OCI-LY7 (cell line): ENCODE results near the gene RTEL1. TPM values are rescaled to one million over a fixed set of nuclear protein-coding genes. Genes with fewer than 3 reads are reported as not detected.
"Not testable (repeated sequence)": the region's sequence is repeated elsewhere in the genome, so short reads cannot be mapped to it uniquely, and the experiment has no call there.

Experiments used
- BruUV-seq: library from RNA; stranded (reverse); fragments of 400-500 nt; replicated peaks from 2 replicates; lab custom pipeline; 2021; lab: Mats Ljungman, UMichigan
- CTCF ChIA-PET: fragments of 300-600 bp; sonication (Branson Sonifier 250); formaldehyde crosslinking; loops from one replicate; lab custom pipeline; 2022; ENCODE audit warnings: antibody characterized with exemption; ENCODE audit not compliant: unreplicated experiment; lab: Charles Lee
- POLR2A ChIA-PET: fragments of 300-600 bp; sonication (Branson Sonifier 250); formaldehyde crosslinking; loops from one replicate; lab custom pipeline; 2022; ENCODE audit warnings: antibody characterized with exemption; lab: Charles Lee
- DNase-seq: peaks from one replicate; pipeline ENCODE4 v3.0.0-alpha.2; 2015; ENCODE audit warnings: low spot score
- H2AFZ ChIP-seq: fragments of 200-600 bp; sonication (generic), shearing (Covaris generic); 2 replicates; pipeline ENCODE4 v1.6.1; 2014; ENCODE audit warnings: mild to moderate bottlenecking, antibody characterized with exemption, low read length, moderate library complexity
- H3K27ac ChIP-seq: fragments of 200-600 bp; sonication (generic); 2 replicates; pipeline ENCODE4 v1.5.1; 2014; ENCODE audit warnings: mixed run types, low read depth, mild to moderate bottlenecking, moderate library complexity, low read length, inconsistent platforms; ENCODE audit not compliant: poor library complexity, severe bottlenecking
- H3K36me3 ChIP-seq: fragments of 200-600 bp; sonication (generic); 2 replicates; pipeline ENCODE4 v1.6.1; 2014; ENCODE audit warnings: mild to moderate bottlenecking, antibody characterized with exemption, low read length, moderate library complexity, mixed read lengths; ENCODE audit not compliant: insufficient read depth
- H3K4me1 ChIP-seq: fragments of 200-600 bp; sonication (generic); 2 replicates; pipeline ENCODE4 v1.5.1; 2014; ENCODE audit warnings: mild to moderate bottlenecking, low read length; ENCODE audit not compliant: insufficient read depth, poor library complexity, severe bottlenecking
- H3K4me2 ChIP-seq: fragments of 200-600 bp; sonication (generic); 2 replicates; pipeline ENCODE4 v1.6.1; 2014; ENCODE audit warnings: mild to moderate bottlenecking, low read length
- H3K4me3 ChIP-seq: fragments of 200-600 bp; sonication (generic); 2 replicates; pipeline ENCODE4 v1.5.1; 2014; ENCODE audit warnings: mild to moderate bottlenecking, low read depth, low read length; ENCODE audit not compliant: poor library complexity, severe bottlenecking
- H3K79me2 ChIP-seq: fragments of 200-600 bp; sonication (generic); 2 replicates; pipeline ENCODE4 v1.6.1; 2016; ENCODE audit warnings: low read depth, mild to moderate bottlenecking, low read length, moderate library complexity, mixed read lengths; ENCODE audit not compliant: insufficient read depth
- H3K9me2 ChIP-seq: fragments of 200-600 bp; sonication (generic); 2 replicates; pipeline ENCODE4 v1.6.1; 2016; ENCODE audit warnings: mild to moderate bottlenecking, low read length, mixed read lengths; ENCODE audit not compliant: insufficient read depth
- H3K9me3 ChIP-seq: fragments of 200-600 bp; sonication (generic); 2 replicates; pipeline ENCODE4 v1.6.1; 2014; ENCODE audit warnings: mild to moderate bottlenecking, mixed run types, low read length, mixed read lengths
- H4K20me1 ChIP-seq: fragments of 200-600 bp; sonication (generic); 2 replicates; pipeline ENCODE4 v1.6.1; 2014; ENCODE audit warnings: mild to moderate bottlenecking, antibody characterized with exemption, low read length, moderate library complexity, mixed read lengths; ENCODE audit not compliant: insufficient read depth
- EZH2phosphoT487 ChIP-seq: fragments of 200-600 bp; sonication (generic); IDR thresholded peaks from 2 replicates; pipeline ENCODE4 v1.6.1; 2018; ENCODE audit warnings: low read depth, borderline replicate concordance, mild to moderate bottlenecking, mixed run types, antibody characterized with exemption, low read length, moderate library complexity, mixed read lengths
- intact Hi-C: fragments of 100-400 bp; cut with micrococcal nuclease; formaldehyde crosslinking; loops from one replicate; pipeline ENCODE4 v1.10.0; 2022; ENCODE audit not compliant: unreplicated experiment
- total RNA-seq, 2 experiments: library from RNA; depleted of rRNA in 1 of 2; stranded (reverse); fragments of >200 nt in 1 of 2; shearing (Covaris generic) in 1 of 2; gene quantifications; 2 replicates each; pipeline ENCODE4 v1.2.3, GENCODE V29; 2014 to 2022
- TF ChIP-seq, protein P1 (sequence below): fragments of 200-600 bp; sonication (generic); conservative IDR thresholded peaks from 2 replicates; pipeline ENCODE4 v1.5.1; 2014; ENCODE audit warnings: mild to moderate bottlenecking, antibody characterized with exemption, low read length, moderate library complexity, mixed read lengths

Gene RTEL1
- total RNA-seq, 2 experiments from 2014 or later: 22.5 to 47.2 TPM

DNA sequence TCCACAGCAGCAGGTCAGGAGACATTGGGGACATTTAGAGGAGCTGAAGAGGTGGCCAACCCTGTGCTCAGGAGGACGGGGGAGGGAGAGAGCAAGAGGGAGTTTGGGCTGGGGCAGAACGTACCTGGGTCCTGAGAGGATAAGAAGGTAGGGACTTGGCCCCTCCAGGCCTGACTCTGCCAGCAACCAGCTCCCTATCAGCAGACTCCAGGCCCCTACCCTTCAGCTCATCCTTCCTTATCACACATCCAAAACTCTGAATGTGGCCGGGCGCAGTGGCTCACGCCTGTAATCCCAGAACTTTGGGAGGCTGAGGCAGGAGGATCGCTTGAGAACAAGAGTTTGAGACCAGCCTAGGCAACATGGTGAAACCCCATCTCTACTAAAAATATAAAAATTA lies 9.9 kb upstream of the RTEL1 start:
- intact Hi-C loops: no loop called here
- no peak for DNase-seq
- Histone ChIP-seq H3K9me3 (no peaks in the 10 kb centered on the region), H3K79me2 (no peaks in the 10 kb centered on the region), H4K20me1 (no peaks in the 10 kb centered on the region), H3K4me1 (peaks cover 7% of the 10 kb centered on the region), H3K4me3 (no peak overlapping the region), H3K27ac (no peak overlapping the region), H3K4me2 (no peak overlapping the region), H2AFZ (no peak overlapping the region), H3K9me2 (no peaks in the 10 kb centered on the region), H3K36me3 (no peaks in the 10 kb centered on the region)
- ChIA-PET CTCF (no interaction called here), POLR2A (interaction anchor here (1.1 kb wide), 1 partner anchor 54 kb away, joined by 3 read pairs; no protein-coding TSS in a partner anchor)
- no TSS peak for BruUV-seq
- TF ChIP-seq, protein P1, sequence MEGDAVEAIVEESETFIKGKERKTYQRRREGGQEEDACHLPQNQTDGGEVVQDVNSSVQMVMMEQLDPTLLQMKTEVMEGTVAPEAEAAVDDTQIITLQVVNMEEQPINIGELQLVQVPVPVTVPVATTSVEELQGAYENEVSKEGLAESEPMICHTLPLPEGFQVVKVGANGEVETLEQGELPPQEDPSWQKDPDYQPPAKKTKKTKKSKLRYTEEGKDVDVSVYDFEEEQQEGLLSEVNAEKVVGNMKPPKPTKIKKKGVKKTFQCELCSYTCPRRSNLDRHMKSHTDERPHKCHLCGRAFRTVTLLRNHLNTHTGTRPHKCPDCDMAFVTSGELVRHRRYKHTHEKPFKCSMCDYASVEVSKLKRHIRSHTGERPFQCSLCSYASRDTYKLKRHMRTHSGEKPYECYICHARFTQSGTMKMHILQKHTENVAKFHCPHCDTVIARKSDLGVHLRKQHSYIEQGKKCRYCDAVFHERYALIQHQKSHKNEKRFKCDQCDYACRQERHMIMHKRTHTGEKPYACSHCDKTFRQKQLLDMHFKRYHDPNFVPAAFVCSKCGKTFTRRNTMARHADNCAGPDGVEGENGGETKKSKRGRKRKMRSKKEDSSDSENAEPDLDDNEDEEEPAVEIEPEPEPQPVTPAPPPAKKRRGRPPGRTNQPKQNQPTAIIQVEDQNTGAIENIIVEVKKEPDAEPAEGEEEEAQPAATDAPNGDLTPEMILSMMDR: no peak
- no peak for TF ChIP-seq EZH2phosphoT487

DNA sequence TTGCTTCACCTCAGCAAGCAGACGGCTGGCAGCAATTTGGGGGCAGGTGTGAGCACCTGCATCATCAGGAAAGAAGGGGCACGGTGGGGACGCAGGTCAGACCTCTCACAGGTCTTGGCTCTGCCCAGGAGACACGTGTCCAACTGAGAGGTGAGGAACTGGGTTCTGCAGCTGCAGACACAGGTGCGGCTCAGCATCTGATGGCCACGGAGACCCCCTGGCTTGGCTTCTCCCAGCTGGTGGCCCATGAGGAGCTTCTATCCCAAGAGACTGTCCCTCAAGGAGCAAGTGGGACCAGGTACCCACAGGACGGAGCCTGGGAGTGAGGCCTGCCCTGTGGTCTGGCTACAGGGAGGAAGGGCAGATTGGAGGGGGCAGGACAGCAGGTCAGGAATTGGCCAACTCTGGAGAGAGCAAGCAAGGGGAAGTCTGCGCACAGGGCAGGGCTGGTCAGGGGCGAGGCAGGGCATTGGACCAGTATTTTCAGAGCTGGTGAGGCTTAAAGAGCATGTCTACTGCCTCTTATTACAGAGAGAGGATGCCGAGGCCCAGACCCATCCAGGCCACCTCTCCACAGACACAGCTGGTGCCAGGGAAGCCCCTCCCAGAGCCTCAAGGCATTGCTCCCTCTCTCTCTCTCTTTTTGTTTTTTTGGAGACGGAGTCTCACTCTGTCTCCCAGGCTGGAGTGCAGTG lies 9.1 kb upstream of the RTEL1 start:
- Histone ChIP-seq H4K20me1 (no peaks in the 10 kb centered on the region), H3K36me3 (no peaks in the 10 kb centered on the region), H3K9me2 (no peaks in the 10 kb centered on the region), H2AFZ (no peak overlapping the region), H3K4me3 (no peak overlapping the region), H3K79me2 (no peaks in the 10 kb centered on the region), H3K9me3 (no peaks in the 10 kb centered on the region), H3K4me2 (no peak overlapping the region), H3K27ac (no peak overlapping the region), H3K4me1 (peaks cover 7% of the 10 kb centered on the region)
- no TSS peak for BruUV-seq
- intact Hi-C loops: no loop called here
- DNase-seq: no peak
- ChIA-PET CTCF (no interaction called here), POLR2A (no interaction called here)
- TF ChIP-seq, protein P1: no peak
- no peak for TF ChIP-seq EZH2phosphoT487

DNA sequence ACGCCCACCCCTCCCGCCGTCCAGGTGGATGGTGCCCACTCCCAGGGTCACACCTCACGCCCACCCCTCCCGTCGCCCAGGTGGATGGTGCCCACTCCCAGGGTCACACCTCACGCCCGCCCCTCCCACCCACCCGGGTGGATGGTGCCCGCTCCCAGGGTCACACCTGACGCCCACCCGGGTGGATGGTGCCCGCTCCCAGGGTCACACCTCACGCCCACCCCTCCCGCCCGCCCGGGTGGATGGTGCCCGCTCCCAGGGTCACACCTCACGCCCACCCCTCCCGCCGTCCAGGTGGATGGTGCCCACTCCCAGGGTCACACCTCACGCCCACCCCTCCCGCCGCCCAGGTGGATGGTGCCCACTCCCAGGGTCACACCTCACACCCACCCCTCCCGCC lies 7.6 kb upstream of the RTEL1 start:
- H4K20me1 ChIP-seq, H3K9me3 ChIP-seq, H3K27ac ChIP-seq, H3K4me1 ChIP-seq, H3K4me2 ChIP-seq, H3K4me3 ChIP-seq, H2AFZ ChIP-seq, H3K36me3 ChIP-seq, CTCF ChIA-PET, DNase-seq, intact Hi-C loops, H3K9me2 ChIP-seq, BruUV-seq, H3K79me2 ChIP-seq: not testable (repeated sequence)
- POLR2A ChIA-PET: interaction anchor here (0.7 kb wide), 2 partner anchors 8 to 308 kb away, joined by 3 to 4 read pairs; no protein-coding TSS in a partner anchor
